ENCODE results near the gene MINPP1. TPM values are rescaled to one million over a fixed set of nuclear protein-coding genes. Genes with fewer than 3 reads are reported as not detected.

Gene MINPP1
- total and polyA plus RNA-seq, 11 donors, result 4.9 to 10.0 (median 6.7) TPM

DNA sequence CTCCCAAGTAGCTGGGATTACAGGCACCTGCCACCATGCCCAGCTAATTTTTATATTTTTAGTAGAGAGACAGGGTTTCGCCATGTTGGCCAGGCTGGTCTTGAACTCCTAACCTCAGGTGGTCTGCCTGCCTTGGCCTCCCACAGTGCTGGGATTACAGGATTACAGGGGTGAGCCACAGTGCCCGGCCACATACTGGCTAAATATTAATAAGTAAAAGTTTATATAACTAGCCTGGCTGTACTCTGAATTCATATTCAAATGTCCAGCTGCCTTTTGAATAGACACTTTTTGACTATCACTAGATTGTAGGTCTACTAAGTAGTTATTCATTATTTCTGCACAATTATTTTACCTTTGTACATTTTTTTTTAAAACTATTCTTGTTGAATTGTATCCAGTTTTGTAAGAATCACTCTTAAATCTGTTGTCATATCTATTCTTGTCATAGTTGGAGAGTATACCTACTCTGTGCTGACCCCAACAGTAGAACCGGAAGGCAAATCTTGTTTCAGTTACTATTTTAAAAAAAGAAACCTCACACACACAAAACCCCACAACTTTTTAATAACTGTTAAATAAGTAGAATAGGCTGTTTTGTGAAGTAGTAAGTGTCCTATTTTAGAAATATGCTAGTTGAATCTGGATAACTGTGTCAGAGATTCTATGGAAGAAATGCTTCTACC, 29.6 kb downstream of the MINPP1 start:
- Histone ChIP-seq H3K4me3 (no peak overlapping the region), H3K27me3 (no peaks in the 10 kb centered on the region), H3K36me3 (peaks cover 0 to 18% (median 3%) of the 10 kb centered on the region in 9 donors), H3K27ac (no peak overlapping the region), H3K9me3 (peaks cover 0 to 14% (median 0%) of the 10 kb centered on the region in 12 donors), H3K4me1 (peaks cover 0 to 25% (median 12%) of the 10 kb centered on the region in 12 donors)
- no peak for DNase-seq
- WGBS, 4 donors, result 87 to 97% (median 93%) methylated on average over 3 of the region's 3 CpGs
- intact Hi-C loops (cut with DNase I), result loop anchor here in 9 of 10 donors (5.0 to 10.0 kb wide), 6 partner anchors 120 to 238 kb away; partner anchors contain the start of gene PAPSS2 (in 3 of the 9)
- TF ChIP-seq POLR2A (IDR thresholded peaks at IDR 0.05), result no peak
- TF ChIP-seq CTCF (IDR thresholded peaks at IDR 0.05), result no peak
- no peak for ATAC-seq

DNA sequence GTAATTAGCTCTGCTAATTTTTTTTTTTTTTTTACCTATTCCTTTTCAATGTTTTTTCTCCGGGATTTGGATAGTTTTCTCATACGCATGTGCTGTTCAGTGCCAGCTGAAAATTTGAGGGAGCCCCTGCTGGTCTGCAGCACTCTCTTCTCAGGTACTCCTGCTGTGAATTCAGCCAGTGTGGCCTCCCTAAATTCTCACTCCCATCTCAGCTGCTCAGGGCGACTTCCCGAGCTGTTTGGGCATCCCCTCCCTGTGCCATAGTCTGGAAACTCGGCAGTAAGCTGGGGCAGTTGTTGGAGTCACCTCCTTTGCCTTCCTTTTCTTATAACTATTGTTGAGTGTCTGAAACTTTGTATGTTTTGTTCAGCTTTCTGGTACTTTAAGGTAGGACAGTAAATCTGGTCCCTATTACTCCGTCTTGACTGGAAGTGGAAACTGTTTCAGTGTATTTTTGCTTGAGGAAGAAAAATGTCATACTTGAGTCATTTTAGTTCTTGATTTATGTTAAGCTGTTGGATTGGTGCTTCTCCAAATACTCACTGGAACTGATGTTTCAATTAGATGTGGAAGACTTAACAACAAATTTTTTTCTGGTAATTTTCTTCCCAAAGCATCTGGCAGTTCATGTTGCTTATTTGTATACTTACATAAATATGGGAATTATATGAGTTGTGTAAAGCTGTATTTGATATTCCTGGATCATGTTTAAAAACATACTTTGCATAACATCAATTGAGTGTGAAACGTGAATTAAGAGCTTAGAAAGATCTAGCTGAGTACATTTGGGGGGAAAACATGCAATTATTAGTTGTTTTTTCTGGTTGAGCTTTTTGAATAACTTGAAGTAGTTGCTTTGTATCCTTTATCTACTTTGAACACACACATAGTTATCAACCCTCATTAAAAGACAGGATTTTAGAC, 33.7 kb downstream of the MINPP1 start:
- intact Hi-C loops (cut with DNase I), result loop anchor here in 5 of 10 donors (5.0 to 10.0 kb wide), 3 partner anchors 116 to 196 kb away; partner anchors contain the start of gene PAPSS2 (in 2 of the 5)
- 89 to 92% (median 91%) methylated on average over 7 of the region's 7 CpGs for WGBS, 4 donors
- TF ChIP-seq POLR2A (IDR thresholded peaks at IDR 0.05) (no peak), CTCF (IDR thresholded peaks at IDR 0.05) (no peak)
- no peaks in the 10 kb centered on the region for H3K27me3 ChIP-seq
- no peak for ATAC-seq
- H3K27ac ChIP-seq, result no peak overlapping the region
- H3K36me3 ChIP-seq, result peaks cover 0 to 17% (median 12%) of the 10 kb centered on the region in 9 donors
- no peak for DNase-seq
- H3K4me3 ChIP-seq, result no peak overlapping the region
- H3K9me3 ChIP-seq, result peaks cover 0 to 12% (median 6%) of the 10 kb centered on the region in 12 donors
- peaks cover 0 to 9% (median 2%) of the 10 kb centered on the region in 12 donors for H3K4me1 ChIP-seq

DNA sequence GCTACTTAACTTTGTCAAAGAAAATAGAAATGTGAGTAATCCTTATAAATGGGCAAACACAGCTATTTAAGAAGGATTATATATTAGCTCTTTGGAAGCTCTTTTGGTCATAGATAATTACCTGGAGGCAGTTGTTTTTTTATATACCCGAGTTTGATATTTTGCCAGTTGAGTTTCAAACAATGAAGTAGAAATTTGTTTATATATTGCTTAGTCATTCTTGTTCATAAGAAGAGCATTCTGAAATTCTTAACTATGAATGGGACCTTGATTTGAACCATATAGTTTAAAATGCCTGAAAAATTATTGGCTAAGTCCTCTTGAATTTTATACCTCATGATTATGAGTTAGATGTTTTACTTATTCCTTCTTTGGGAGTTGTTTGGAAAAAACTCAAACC, 36.4 kb downstream of the MINPP1 start:
- no peak for DNase-seq
- intact Hi-C loops (cut with DNase I), result loop anchor here in 2 of 10 donors (10.0 kb wide), 2 partner anchors 114 to 124 kb away; partner anchors contain the start of gene PAPSS2 (in 1 of the 2)
- H3K27me3 ChIP-seq, result no peaks in the 10 kb centered on the region
- no peak for TF ChIP-seq POLR2A (IDR thresholded peaks at IDR 0.05)
- no peak for TF ChIP-seq CTCF (IDR thresholded peaks at IDR 0.05)
- H3K9me3 ChIP-seq, result peaks cover 0 to 16% (median 8%) of the 10 kb centered on the region in 12 donors
- no peak for ATAC-seq
- H3K4me1 ChIP-seq, result peaks cover 0 to 17% (median under 1%) of the 10 kb centered on the region in 12 donors
- 85 to 93% (median 89%) methylated on average over 1 of the region's 1 CpG for WGBS, 4 donors
- H3K4me3 ChIP-seq, result no peak overlapping the region
- peaks cover 0 to 17% (median 7%) of the 10 kb centered on the region in 9 donors for H3K36me3 ChIP-seq
- H3K27ac ChIP-seq, result no peak overlapping the region

Measured in heart left ventricle (tissue), 16 donors.